HUES6 (cell line): Measurements from ENCODE around the gene ZSCAN31.
A peak's percentile ranks its signal among the peaks of the same experiment; 100 is the strongest.

Experiments
- H3K27ac ChIP-seq: 2 replicates; pipeline ENCODE4 v1.7.0; 2013; ENCODE audit warnings: low read depth, mild to moderate bottlenecking, low read length, inconsistent platforms
- H3K27me3 ChIP-seq: 2 replicates; pipeline ENCODE4 v1.6.1; 2013; ENCODE audit warnings: low read length; ENCODE audit not compliant: control insufficient read depth, insufficient read depth
- H3K36me3 ChIP-seq: 2 replicates; pipeline ENCODE4 v1.6.1; 2013; ENCODE audit warnings: low read length; ENCODE audit not compliant: control insufficient read depth, insufficient read depth
- H3K4me1 ChIP-seq: 2 replicates; pipeline ENCODE4 v1.6.1; 2013; ENCODE audit warnings: low read length; ENCODE audit not compliant: control insufficient read depth, insufficient read depth
- H3K4me3 ChIP-seq: 2 replicates; pipeline ENCODE4 v1.5.1; 2013; ENCODE audit warnings: low read depth, low read length
- H3K9ac ChIP-seq: one replicate; pipeline ENCODE4 v1.6.1; 2013; ENCODE audit warnings: mild to moderate bottlenecking, low read length
- H3K9me3 ChIP-seq: 2 replicates; pipeline ENCODE4 v1.6.1; 2013; ENCODE audit warnings: low read depth, low read length; ENCODE audit not compliant: control insufficient read depth, insufficient read depth

ZSCAN31 gene

DNA sequence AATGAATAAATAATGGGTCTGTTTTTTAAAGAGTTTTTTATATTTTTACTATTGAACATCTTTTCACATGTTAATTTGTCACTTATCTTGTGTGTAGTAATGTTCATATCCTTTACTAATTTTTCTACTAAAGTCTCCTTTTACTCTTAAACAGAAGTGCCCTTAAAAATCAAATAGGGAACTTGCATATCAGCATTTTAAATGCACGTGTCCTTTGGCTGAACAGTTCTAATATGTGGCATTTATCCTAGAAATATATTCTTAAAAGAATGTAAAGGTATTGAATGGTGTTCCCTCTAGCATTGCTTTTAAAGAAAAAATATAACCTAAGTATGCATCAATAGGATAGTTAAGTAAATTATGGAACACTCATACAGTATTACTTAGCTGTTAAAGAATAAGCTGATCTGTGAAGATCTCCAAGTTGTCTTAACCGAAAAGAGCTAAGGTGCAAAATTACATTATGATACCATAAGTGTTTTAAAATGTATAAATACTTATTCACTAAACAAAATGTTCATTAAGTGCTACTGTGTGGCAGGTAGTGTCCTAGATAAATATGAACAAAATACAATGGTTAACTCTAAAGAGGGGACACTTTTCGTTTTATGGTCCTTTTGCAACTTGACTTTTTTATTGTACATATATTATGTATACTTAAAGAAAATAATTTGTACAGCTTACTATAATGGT lies 55.2 kb downstream of the ZSCAN31 start:
- Histone ChIP-seq H3K4me3 (peak overlapping the region; percentile 85), H3K27me3 (no peaks in the 10 kb centered on the region), H3K4me1 (no peaks in the 10 kb centered on the region), H3K36me3 (peaks cover 34% of the 10 kb centered on the region), H3K9me3 (no peaks in the 10 kb centered on the region), H3K9ac (no peak overlapping the region), H3K27ac (no peak overlapping the region)

DNA sequence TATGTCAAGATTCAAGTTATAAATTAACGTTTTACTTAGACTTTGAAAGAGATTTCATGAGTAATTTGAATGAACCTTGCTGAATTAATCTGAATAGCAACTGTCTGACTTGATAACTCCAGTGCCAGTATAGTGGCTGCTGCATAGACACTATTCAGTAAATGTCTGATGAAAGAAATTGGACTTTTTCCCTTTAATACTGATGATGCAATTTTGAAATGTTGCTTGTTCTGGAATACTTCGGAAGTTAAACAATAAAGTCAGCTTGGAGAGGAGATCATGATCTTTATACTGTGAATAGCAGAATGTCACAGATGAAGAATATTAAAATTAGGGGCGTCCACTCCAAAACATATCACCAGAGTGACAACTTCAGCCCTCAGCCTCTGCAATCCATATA lies 58.2 kb downstream of the ZSCAN31 start:
- Histone ChIP-seq H3K36me3 (peaks cover 41% of the 10 kb centered on the region), H3K4me3 (no peak overlapping the region), H3K9ac (no peak overlapping the region), H3K27ac (no peak overlapping the region), H3K4me1 (no peaks in the 10 kb centered on the region), H3K27me3 (no peaks in the 10 kb centered on the region), H3K9me3 (no peaks in the 10 kb centered on the region)

DNA sequence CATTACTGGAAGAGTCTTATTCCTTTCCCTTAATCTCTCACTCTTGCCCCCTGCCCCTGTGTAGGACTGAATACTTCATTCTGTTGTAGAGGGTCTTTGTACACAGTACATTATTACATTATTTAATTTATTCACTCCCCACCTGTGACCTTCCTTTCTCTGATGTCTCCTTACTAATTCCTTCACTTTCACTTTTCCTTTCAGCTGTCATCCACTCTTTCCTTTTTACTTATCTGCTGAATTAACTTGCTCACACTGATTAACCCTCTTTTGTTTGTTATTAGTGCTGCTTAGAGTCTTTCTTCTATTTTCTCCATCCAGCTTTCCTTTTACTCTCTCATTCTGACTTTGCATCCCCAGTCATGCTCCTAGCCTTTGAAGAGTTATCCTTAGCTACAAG lies 61.1 kb downstream of the ZSCAN31 start:
- no peaks in the 10 kb centered on the region for H3K9me3 ChIP-seq
- H3K9ac ChIP-seq, result no peak overlapping the region
- no peaks in the 10 kb centered on the region for H3K27me3 ChIP-seq
- H3K36me3 ChIP-seq, result peaks cover 51% of the 10 kb centered on the region
- no peak overlapping the region for H3K27ac ChIP-seq
- H3K4me3 ChIP-seq, result no peak overlapping the region
- H3K4me1 ChIP-seq, result no peaks in the 10 kb centered on the region
